ENCODE measurements around the gene SLC4A2.
A peak's percentile ranks its signal among the peaks of the same experiment; 100 is the strongest.

The SLC4A2 gene

GRCh38 chr7:151077705-151078232, 18.4 kb downstream of the SLC4A2 start:
- DNase-seq (ENCODE audit: low read depth in 2 of 2), result no peak
- no peak overlapping the region for H3K4me3 ChIP-seq (replicated peaks in 1 of 2; ENCODE audit: low read depth in 2 of 2, low read length in 2 of 2)
- TF ChIP-seq CTCF (IDR thresholded peaks at IDR 0.05; ENCODE audit: low read depth, low read length), result no peak

GRCh38 chr7:151078233-151079040, 19.0 kb downstream of the SLC4A2 start:
- no peak for TF ChIP-seq CTCF (IDR thresholded peaks at IDR 0.05; ENCODE audit: low read depth, low read length)
- DNase-seq (ENCODE audit: low read depth in 2 of 2), result peak; percentile 48 to 57
- no peak overlapping the region for H3K4me3 ChIP-seq (replicated peaks in 1 of 2; ENCODE audit: low read depth in 2 of 2, low read length in 2 of 2)

GRCh38 chr7:151079199-151079910, 20.0 kb downstream of the SLC4A2 start:
- no peak for DNase-seq (ENCODE audit: low read depth in 2 of 2)
- no peak for TF ChIP-seq CTCF (IDR thresholded peaks at IDR 0.05; ENCODE audit: low read depth, low read length)
- H3K4me3 ChIP-seq (replicated peaks in 1 of 2; ENCODE audit: low read depth in 2 of 2, low read length in 2 of 2), result peak overlapping the region; percentile 82 to 88

GRCh38 chr7:151080067-151080521, 20.7 kb downstream of the SLC4A2 start:
- no peak for DNase-seq (ENCODE audit: low read depth in 2 of 2)
- peak overlapping the region; percentile 82 to 88 for H3K4me3 ChIP-seq (replicated peaks in 1 of 2; ENCODE audit: low read depth in 2 of 2, low read length in 2 of 2)
- no peak for TF ChIP-seq CTCF (IDR thresholded peaks at IDR 0.05; ENCODE audit: low read depth, low read length)

- peak; percentile 87 to 93 for DNase-seq (ENCODE audit: low read depth in 2 of 2)
- H3K4me3 ChIP-seq (replicated peaks in 1 of 2; ENCODE audit: low read depth in 2 of 2, low read length in 2 of 2), result peak within 1 kb of the TSS; percentile 82 to 88
- TF ChIP-seq CTCF (IDR thresholded peaks at IDR 0.05; ENCODE audit: low read depth, low read length), result no peak
These were observed 21.3 kb downstream of the SLC4A2 start, which contains the start of gene FASTK for GRCh38 chr7:151080522-151081169. TSS of gene FASTK (minus strand) at chr7:151080809. CDS start at chr7:151080766, 43 bp downstream.
